DMS53 treated with DMSO at 0.1 percent for 48 hours (cell line): ENCODE results near the gene KRT83.

Experiments
- DNase-seq: peaks from one replicate; lab custom pipeline; 2025; ENCODE audit not compliant: unreplicated experiment; lab: John Stamatoyannopoulos, UW

The KRT83 gene

DNA sequence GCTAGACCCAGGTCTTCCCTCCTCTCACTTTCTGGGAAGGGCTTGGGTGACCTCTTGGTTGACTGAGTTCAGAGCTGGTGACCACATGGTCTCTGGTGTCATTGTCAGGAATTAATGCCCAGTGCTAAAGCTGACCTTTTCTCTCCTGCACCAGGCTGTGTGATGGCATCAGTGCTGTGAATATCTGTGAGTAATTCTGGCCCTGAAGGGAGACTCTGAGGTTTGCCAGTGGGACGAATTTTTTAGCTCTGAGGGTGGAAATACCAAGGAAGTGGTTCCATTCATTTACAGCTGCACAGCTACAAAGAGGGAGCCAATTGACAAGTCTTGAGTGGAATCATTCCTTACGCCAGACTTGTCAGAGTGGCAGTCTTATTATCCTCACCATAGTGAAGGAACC is 53.0 kb downstream of the KRT83 start:
- DNase-seq, result no peak

DNA sequence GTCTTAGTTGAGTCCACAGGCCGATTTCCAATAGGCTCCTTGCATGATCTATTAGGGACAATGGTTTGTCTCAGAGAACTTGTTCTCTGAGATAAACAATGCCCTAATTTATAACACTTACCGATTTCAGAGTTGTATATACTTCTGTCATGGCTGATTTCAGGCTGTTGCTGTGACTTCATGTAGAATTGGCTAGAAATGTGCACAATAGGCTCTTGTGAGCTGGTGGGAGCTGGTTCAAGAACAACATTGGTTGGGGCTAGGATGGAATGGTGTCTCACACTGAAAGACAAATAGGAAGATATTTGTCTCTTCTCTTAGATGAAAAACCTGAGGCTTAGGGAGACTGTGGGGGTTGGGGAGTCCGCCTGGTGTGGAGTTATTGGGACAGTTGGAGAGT is 53.5 kb downstream of the KRT83 start:
- no peak for DNase-seq

DNA sequence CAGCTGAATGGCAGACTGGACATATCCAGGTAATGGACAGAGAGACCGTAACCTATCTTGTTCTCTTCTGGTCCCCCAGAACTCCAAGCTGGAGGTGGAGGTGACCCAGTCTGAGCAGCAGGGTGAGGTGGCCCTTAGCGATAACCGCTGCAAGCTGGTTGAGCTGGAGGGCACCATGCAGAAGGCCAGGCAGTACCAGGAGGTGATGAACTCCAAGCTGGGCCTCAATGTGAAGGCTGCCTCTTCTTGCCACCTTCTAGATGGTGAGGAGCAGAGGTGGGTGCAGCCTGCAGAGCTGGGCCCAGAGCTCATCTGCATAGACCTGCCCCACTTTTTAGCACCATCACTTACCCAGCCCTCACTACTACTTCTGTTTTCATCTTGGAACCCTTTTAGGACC is 53.9 kb downstream of the KRT83 start:
- DNase-seq, result no peak

DNA sequence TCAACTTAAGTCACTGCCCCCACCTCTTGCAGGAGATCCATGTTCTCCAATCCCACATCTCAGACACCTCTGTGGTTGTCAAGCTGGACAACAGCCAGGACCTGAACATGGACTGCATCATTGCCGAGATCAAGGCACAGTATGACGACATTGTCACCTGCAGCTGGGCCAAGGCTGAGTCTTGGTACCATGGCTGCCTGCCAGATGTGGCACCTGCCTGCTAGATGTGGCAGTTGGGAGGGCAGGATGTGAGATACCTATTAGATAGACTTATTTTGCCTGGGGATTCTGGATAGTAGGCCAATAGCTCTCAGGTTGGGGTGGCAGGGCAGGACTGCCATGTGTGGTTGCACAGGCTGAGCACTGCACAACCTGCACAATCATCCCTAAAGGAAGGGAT is 54.7 kb downstream of the KRT83 start:
- DNase-seq, result peak; percentile 60

DNA sequence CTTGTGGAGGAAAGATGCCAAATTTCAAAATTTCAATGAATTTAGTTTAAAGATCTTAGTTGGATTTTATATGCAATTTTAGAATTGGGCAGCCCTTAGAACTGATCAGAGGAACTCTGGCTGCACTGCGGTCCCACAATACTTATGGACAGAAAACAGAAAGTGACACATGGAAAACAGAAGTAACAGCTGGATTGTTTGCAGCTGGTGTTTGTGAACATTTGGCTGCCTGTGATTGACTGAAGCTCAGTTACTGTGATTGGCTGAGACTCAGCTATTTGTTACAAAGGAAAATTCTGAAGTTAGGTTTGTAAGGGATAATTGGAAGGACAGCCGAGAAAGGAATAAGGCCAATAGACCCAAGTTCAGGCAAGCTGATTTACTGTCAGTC is 56.8 kb downstream of the KRT83 start:
- DNase-seq, result no peak
